Muscle of leg (tissue), 11 donors: ENCODE data around the gene RNF217. TPM values are rescaled to one million over a fixed set of nuclear protein-coding genes. Genes with fewer than 3 reads are reported as not detected.

Experiments
- DNase-seq: peaks from one replicate; pipeline ENCODE4 v3.0.0; 2013
- H3K27ac ChIP-seq: one replicate; pipeline ENCODE4 v1.5.1; 2013; ENCODE audit warnings: mild to moderate bottlenecking, low read length, control low read depth
- H3K27me3 ChIP-seq: one replicate; pipeline ENCODE4 v1.6.1; 2013; ENCODE audit warnings: low read length; ENCODE audit not compliant: control insufficient read depth, insufficient read depth
- H3K36me3 ChIP-seq: one replicate; pipeline ENCODE4 v1.6.1; 2013; ENCODE audit warnings: low read length; ENCODE audit not compliant: control insufficient read depth, insufficient read depth
- H3K4me1 ChIP-seq: one replicate; pipeline ENCODE4 v1.6.1; 2013; ENCODE audit warnings: low read length; ENCODE audit not compliant: control insufficient read depth, insufficient read depth
- H3K4me3 ChIP-seq: one replicate; pipeline ENCODE4 v1.5.1; 2013; ENCODE audit warnings: low read length, control low read depth
- H3K9me3 ChIP-seq: replicated peaks from 2 replicates; pipeline ENCODE4 v1.6.1; 2013; ENCODE audit warnings: low read depth, low read length; ENCODE audit not compliant: control insufficient read depth
- WGBS: methylation state at CpG from one replicate; pipeline ENCODE4 v1.1.5; 2013; ENCODE audit warnings: missing lambda C conversion rate; ENCODE audit not compliant: insufficient coverage; 5-methylcytosine and 5-hydroxymethylcytosine counted together
- polyA plus RNA-seq, 8 donors: library from polyadenylated mRNA; unstranded; fragments of 120-200 nt; gene quantifications; one replicate each; pipeline versions ENCODE4 v1.2.1 to v1.2.3, GENCODE V29; 2013; ENCODE audit warnings: inconsistent platforms in 1 of 8, low replicate concordance in 1 of 8; ENCODE audit not compliant: insufficient read length in 8 of 8, insufficient read depth in 1 of 8
- total RNA-seq: library from RNA; stranded (reverse); fragments of 120-200 nt; gene quantifications from one replicate; pipeline ENCODE4 v1.2.4, GENCODE V29; 2013

RNF217 gene
- total and polyA plus RNA-seq, 9 donors = 28.6 to 54.9 (median 35.8) TPM

DNA sequence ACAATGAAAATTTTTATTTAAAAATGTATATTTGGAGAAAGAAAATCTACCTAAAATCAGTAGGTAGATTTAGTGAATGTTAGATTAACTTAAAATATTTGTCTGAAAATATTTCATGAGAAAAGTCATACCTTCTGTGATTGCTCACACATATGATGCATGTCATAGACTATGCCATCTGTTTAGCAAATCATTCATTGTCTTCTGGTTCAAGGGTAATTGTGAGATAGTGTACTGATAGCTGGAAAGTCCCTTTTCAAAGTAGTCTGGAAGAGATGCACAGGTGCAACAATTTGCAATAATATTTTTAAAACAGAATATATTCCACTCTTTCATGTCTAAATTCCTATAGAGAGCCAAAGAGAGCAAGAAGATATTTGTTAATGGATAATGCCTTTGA lies 21.0 kb upstream of the RNF217 start:
- DNase-seq = no peak
- Histone ChIP-seq H3K27ac (no peak overlapping the region), H3K4me1 (no peaks in the 10 kb centered on the region), H3K9me3 (no peaks in the 10 kb centered on the region), H3K36me3 (no peaks in the 10 kb centered on the region), H3K27me3 (no peaks in the 10 kb centered on the region), H3K4me3 (no peak overlapping the region)

DNA sequence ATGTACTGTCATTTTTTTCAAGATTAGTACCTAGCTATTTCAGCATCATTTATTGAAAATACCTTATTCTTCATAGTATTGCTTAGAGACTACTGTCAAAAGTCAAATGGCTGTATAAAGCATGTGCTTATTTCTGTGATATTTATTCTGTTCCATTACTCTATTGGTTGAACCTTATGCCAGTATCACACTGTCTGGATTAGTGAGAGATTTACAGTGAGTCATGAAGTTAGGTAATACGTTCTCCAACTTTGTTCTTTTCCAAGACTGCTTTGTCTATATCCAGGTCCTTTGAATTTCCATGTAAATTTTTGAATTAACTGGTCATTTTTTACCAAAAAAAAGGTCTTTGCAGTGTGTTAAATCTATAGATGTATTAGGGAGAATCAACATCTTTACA lies 18.6 kb upstream of the RNF217 start:
- Histone ChIP-seq H3K27ac (no peak overlapping the region), H3K4me3 (no peak overlapping the region), H3K27me3 (no peaks in the 10 kb centered on the region), H3K36me3 (no peaks in the 10 kb centered on the region), H3K9me3 (no peaks in the 10 kb centered on the region), H3K4me1 (no peaks in the 10 kb centered on the region)
- no peak for DNase-seq
- whole genome bisulfite sequencing = no CpG with 5 or more reads among the region's 1 CpG

DNA sequence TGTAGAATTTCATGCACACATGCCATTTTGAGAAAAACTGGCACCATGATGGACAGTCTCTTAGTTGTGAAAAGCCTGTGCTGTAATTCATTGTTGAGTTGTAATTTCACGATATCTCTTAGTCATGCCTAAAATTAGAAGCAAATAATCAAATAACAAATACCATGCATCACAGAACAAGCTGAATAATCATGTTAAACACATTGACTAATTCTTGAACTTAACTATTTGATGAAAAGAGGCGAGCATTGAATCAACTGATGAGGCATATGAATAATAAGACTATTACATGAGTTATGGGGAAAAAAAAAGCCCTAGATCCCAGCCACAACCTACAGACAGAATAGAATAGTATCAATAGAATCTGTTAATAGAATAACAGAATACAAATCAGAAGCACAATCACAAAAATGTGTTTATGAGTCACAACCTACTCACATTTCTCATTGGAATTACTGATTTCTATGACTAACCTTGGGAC lies 14.2 kb upstream of the RNF217 start:
- no peaks in the 10 kb centered on the region for H3K36me3 ChIP-seq
- H3K4me3 ChIP-seq = no peak overlapping the region
- H3K27ac ChIP-seq = no peak overlapping the region
- H3K9me3 ChIP-seq = no peaks in the 10 kb centered on the region
- no peak for DNase-seq
- no peaks in the 10 kb centered on the region for H3K4me1 ChIP-seq
- H3K27me3 ChIP-seq = no peaks in the 10 kb centered on the region
- no CpG with 5 or more reads among the region's 2 CpGs for WGBS

GRCh38 chr6:124949706-124950105 lies 12.5 kb upstream of the RNF217 start:
- no peak for DNase-seq
- H3K9me3 ChIP-seq = no peaks in the 10 kb centered on the region
- H3K4me1 ChIP-seq = no peaks in the 10 kb centered on the region
- H3K36me3 ChIP-seq = no peaks in the 10 kb centered on the region
- no peaks in the 10 kb centered on the region for H3K27me3 ChIP-seq
- H3K27ac ChIP-seq = no peak overlapping the region
- H3K4me3 ChIP-seq = no peak overlapping the region
- 69% methylated on average over 2 of the region's 3 CpGs for whole genome bisulfite sequencing

- no CpG with 5 or more reads among the region's 1 CpG for WGBS
- Histone ChIP-seq H3K27ac (no peak overlapping the region), H3K36me3 (no peaks in the 10 kb centered on the region), H3K27me3 (no peaks in the 10 kb centered on the region), H3K4me1 (peaks cover 16% of the 10 kb centered on the region), H3K4me3 (no peak overlapping the region), H3K9me3 (no peaks in the 10 kb centered on the region)
- DNase-seq = no peak
Measured at GRCh38 chr6:124953808-124954207, 8.4 kb upstream of the RNF217 start.

GRCh38 chr6:124955108-124955856 lies 7.0 kb upstream of the RNF217 start:
- H3K4me1 ChIP-seq = peaks cover 16% of the 10 kb centered on the region
- H3K4me3 ChIP-seq = no peak overlapping the region
- no peak overlapping the region for H3K27ac ChIP-seq
- 54% methylated on average over 7 of the region's 7 CpGs for WGBS
- no peaks in the 10 kb centered on the region for H3K36me3 ChIP-seq
- no peaks in the 10 kb centered on the region for H3K27me3 ChIP-seq
- DNase-seq = peak; percentile 33
- H3K9me3 ChIP-seq = no peaks in the 10 kb centered on the region

DNA sequence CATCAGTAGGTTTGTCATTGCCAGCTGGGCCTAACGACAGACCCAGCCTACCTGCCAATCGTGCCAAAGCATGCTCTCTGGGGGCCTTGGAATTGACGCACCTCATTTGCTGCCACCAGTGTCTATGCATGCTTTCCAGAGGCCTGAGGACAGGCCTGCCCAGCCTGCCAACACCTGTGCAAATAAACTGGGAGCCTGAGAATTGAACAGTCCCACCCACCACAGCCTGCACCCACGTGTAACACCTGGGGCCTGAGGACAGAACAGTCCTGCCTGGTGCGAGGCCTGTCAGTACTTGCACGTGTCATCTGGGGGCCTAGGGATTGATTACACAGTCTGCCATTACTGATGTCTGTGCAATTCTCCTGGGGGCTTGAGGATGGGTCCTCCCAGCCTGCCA lies 6.2 kb upstream of the RNF217 start:
- 97% methylated on average over 5 of the region's 6 CpGs for WGBS
- DNase-seq = no peak
- H3K36me3 ChIP-seq = no peaks in the 10 kb centered on the region
- H3K4me1 ChIP-seq = peaks cover 16% of the 10 kb centered on the region
- H3K9me3 ChIP-seq = no peaks in the 10 kb centered on the region
- H3K27me3 ChIP-seq = no peaks in the 10 kb centered on the region
- H3K27ac ChIP-seq = no peak overlapping the region
- no peak overlapping the region for H3K4me3 ChIP-seq

GRCh38 chr6:124958149-124958548 lies 4.1 kb upstream of the RNF217 start:
- Histone ChIP-seq H3K27ac (no peak overlapping the region), H3K36me3 (no peaks in the 10 kb centered on the region), H3K27me3 (no peaks in the 10 kb centered on the region), H3K4me1 (peaks cover 16% of the 10 kb centered on the region), H3K4me3 (no peak overlapping the region), H3K9me3 (no peaks in the 10 kb centered on the region)
- no peak for DNase-seq

DNA sequence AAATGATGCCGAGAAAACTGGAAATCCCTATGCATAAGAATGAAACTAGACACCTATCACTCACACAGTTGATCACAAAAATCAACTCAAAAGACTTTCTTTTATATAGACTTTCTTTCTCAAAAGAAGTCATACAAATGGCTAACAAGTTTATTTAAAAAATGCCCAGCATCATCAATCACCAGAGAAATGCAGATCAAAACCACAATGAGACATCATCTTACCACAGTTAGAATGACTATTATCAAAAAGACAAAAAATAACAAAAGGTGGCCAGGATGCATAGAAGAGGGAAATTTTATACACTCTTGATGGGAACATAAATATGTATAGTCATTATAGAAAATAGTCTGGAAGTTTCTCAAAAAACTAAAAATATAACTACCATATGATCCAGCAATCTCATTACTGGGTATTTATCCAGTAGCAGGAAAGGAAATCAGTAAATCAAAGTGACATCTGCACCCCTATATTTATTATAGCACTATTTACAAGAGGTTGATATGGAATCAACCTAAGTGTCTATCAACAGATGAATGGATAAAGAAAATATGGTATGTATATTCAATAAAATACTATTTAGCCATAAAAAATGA lies 3.4 kb upstream of the RNF217 start:
- no CpG with 5 or more reads among the region's 1 CpG for WGBS
- DNase-seq = no peak
- Histone ChIP-seq H3K4me3 (no peak overlapping the region), H3K4me1 (peaks cover 16% of the 10 kb centered on the region), H3K36me3 (no peaks in the 10 kb centered on the region), H3K27me3 (no peaks in the 10 kb centered on the region), H3K27ac (no peak overlapping the region), H3K9me3 (no peaks in the 10 kb centered on the region)

DNA sequence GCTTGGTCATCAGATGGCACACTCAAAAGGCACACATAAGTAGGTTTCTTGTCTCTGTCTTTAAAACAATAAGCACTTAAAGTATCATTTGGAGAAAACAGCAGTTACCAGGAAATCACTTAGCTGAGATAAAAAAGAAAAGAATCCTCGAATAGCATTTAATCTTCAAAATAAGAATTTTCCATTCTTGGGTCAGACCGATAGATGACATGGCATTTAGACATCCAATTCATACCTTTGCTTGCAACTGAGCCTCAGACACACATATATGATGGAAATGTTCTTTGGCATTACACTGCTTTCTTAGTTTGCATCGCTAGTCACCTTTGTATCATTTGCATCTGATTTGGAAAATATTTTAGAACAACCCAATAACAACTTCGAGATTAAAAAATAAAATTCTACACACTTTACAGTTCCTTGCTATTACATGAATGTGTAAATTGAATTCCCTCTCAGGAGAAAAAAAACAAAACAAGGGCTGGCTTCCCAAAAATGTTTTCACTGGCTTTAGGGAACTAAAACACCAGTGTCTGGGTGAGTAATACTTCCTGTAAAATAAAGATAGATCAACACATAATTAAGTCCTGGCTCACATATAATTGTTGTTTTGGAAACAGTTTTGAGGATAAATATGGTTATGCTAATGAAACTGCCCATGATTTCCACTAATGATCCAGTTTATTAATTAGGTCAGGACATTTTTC lies 1.3 kb upstream of the RNF217 start:
- Histone ChIP-seq H3K27me3 (no peaks in the 10 kb centered on the region), H3K4me1 (peaks cover 8% of the 10 kb centered on the region), H3K27ac (no peak overlapping the region), H3K4me3 (peak overlapping the region; percentile 85), H3K9me3 (no peaks in the 10 kb centered on the region), H3K36me3 (no peaks in the 10 kb centered on the region)
- WGBS = no CpG with 5 or more reads among the region's 4 CpGs
- peak; percentile 28 for DNase-seq
